ENCODE measurements around the gene ARID3A. TPM values are rescaled to one million over a fixed set of nuclear protein-coding genes. Genes with fewer than 3 reads are reported as not detected.

Gene ARID3A
- total and polyA plus RNA-seq, 2 of the 4 experiments (the other 2 are of a cell fraction), result 16.0 to 23.1 TPM

- ChIA-PET CTCF (no interaction called here), POLR2A (ENCODE audit: unreplicated experiment) (no interaction called here)
- Histone ChIP-seq H4K5ac (ENCODE audit: low read depth, low read length) (no peak overlapping the region), H2AK5ac (ENCODE audit: low read depth, low read length) (no peak overlapping the region), H3K79me1 (ENCODE audit: low read depth in 1 of 2, low read length in 2 of 2) (no peaks in the 10 kb centered on the region), H2BK120ac (ENCODE audit: low read depth, low read length) (no peak overlapping the region), H4K8ac (ENCODE audit: low read depth in 2 of 2, low read length in 2 of 2) (no peak overlapping the region), H3K27me3 (ENCODE audit: control insufficient read depth, insufficient read depth, low read length) (peaks cover 44% of the 10 kb centered on the region), H2BK5ac (ENCODE audit: low read depth, low read length, poor library complexity, severe bottlenecking) (no peak overlapping the region), H3K56ac (ENCODE audit: extremely low read depth, insufficient read depth, low read length) (no peak overlapping the region), H3K9me3 (ENCODE audit: control insufficient read depth, insufficient read depth, low read length) (no peaks in the 10 kb centered on the region), H3K9me1 (ENCODE audit: insufficient read depth, low read length) (no peaks in the 10 kb centered on the region), H4K91ac (ENCODE audit: insufficient read depth, low read depth, low read length) (no peak overlapping the region), H3K4me1 (ENCODE audit: control insufficient read depth, insufficient read depth, low read length) (peaks cover 5% of the 10 kb centered on the region), H2AFZ (replicated peaks; ENCODE audit: low read length, poor library complexity) (no peak overlapping the region), H2AK9ac (replicated peaks; ENCODE audit: low read depth, low read length, poor library complexity) (no peak overlapping the region), H3K36me3 (ENCODE audit: control insufficient read depth, insufficient read depth, low read length) (peaks cover 8% of the 10 kb centered on the region; the same call in 1 of the 2 replicates), H3K4me2 (ENCODE audit: low read depth, low read length) (no peak overlapping the region), H3K18ac (ENCODE audit: low read depth, low read length) (no peak overlapping the region), H3K4ac (ENCODE audit: low read depth, low read length) (no peak overlapping the region), H2BK15ac (ENCODE audit: low read depth, low read length) (no peak overlapping the region), H3K27ac (ENCODE audit: insufficient read depth, low read length) (no peak overlapping the region), H3K9ac (ENCODE audit: low read depth, low read length) (no peak overlapping the region), H3K23ac (ENCODE audit: low read depth, low read length) (no peak overlapping the region), H4K20me1 (ENCODE audit: insufficient read depth, low read length) (0 out of 2 replicates have a peak, but pooled peaks cover 11% of the 10 kb centered on the region), H3K4me3 (ENCODE audit: insufficient read depth, low read depth, low read length) (no peak overlapping the region), H3K14ac (replicated peaks; ENCODE audit: low read depth, low read length) (no peak overlapping the region), H2BK20ac (ENCODE audit: low read depth, low read length) (no peak overlapping the region)
- DNase-seq (no peak), ATAC-seq (ENCODE audit: low read depth) (no peak)
- BruUV-seq (replicated peaks), result no TSS peak
- TF ChIP-seq CTCF (conservative IDR thresholded peaks at IDR 0.05; ENCODE audit: low read depth, low read length) (no peak), SMC3 (IDR thresholded peaks at IDR 0.05; ENCODE audit: low read depth, low read length) (no peak)
- in situ Hi-C loops (cut with MboI; ENCODE audit: low sequenced_read_pairs), result loop anchor here (5.0 kb wide), 1 partner anchor 142 kb away; the partner anchor contains the start of gene CFD
- dilution Hi-C loops (cut with HindIII; ENCODE audit: low sequenced_read_pairs, unreplicated experiment), result no loop called here
- intact Hi-C loops (cut with micrococcal nuclease), result no loop called here
- no CpG with 5 or more reads among the region's 3 CpGs for WGBS, 2 experiments (ENCODE audit: extremely low coverage in 2 of 2, insufficient read length in 1 of 2)
Measured at GRCh38 chr19:999379-999719, 73.5 kb downstream of the ARID3A start.

All from IMR-90 (cell line).